ENCODE data around the gene ARHGAP42. TPM values are rescaled to one million over a fixed set of nuclear protein-coding genes. Genes with fewer than 3 reads are reported as not detected.

The ARHGAP42 gene
- total and polyA plus RNA-seq, 11 donors = 3.8 to 12.4 (median 8.6) TPM

- intact Hi-C loops (cut with DNase I) = no loop called here
- WGBS, 4 donors = 81 to 90% (median 82%) methylated on average over 3 of the region's 3 CpGs
- no peak overlapping the region for H3K27ac ChIP-seq
- ATAC-seq (no peak), DNase-seq (no peak)
- peaks cover 0 to 25% (median 3%) of the 10 kb centered on the region in 12 donors for H3K4me1 ChIP-seq
- no peaks in the 10 kb centered on the region for H3K36me3 ChIP-seq
- H3K4me3 ChIP-seq = no peak overlapping the region
- no peak for TF ChIP-seq POLR2A (IDR thresholded peaks at IDR 0.05)
- no peak for TF ChIP-seq CTCF (IDR thresholded peaks at IDR 0.05)
- no peaks in the 10 kb centered on the region for H3K9me3 ChIP-seq
- no peaks in the 10 kb centered on the region for H3K27me3 ChIP-seq
These were observed 186.1 kb downstream of the ARHGAP42 start for GRCh38 chr11:100872951-100873740.

GRCh38 chr11:100874203-100874602 is 187.1 kb downstream of the ARHGAP42 start:
- intact Hi-C loops (cut with DNase I) = no loop called here
- H3K4me1 ChIP-seq = peaks cover 0 to 34% (median 3%) of the 10 kb centered on the region in 12 donors
- no peak overlapping the region for H3K27ac ChIP-seq
- no peaks in the 10 kb centered on the region for H3K36me3 ChIP-seq
- no peak overlapping the region for H3K4me3 ChIP-seq
- WGBS, 4 donors = 86 to 98% (median 94%) methylated on average over 4 of the region's 4 CpGs
- ATAC-seq (no peak), DNase-seq (no peak)
- no peaks in the 10 kb centered on the region for H3K9me3 ChIP-seq
- no peaks in the 10 kb centered on the region for H3K27me3 ChIP-seq
- no peak for TF ChIP-seq CTCF (IDR thresholded peaks at IDR 0.05)
- TF ChIP-seq POLR2A (IDR thresholded peaks at IDR 0.05) = no peak

- Histone ChIP-seq H3K4me3 (no peak overlapping the region), H3K36me3 (no peaks in the 10 kb centered on the region), H3K4me1 (peaks cover 0 to 34% (median 3%) of the 10 kb centered on the region in 12 donors), H3K9me3 (peaks cover 0 to 7% (median 0%) of the 10 kb centered on the region in 12 donors), H3K27me3 (no peaks in the 10 kb centered on the region), H3K27ac (peak overlapping the region in 3 of 12 donors; percentile 62 to 82 (median 76))
- TF ChIP-seq CTCF (IDR thresholded peaks at IDR 0.05) = no peak
- no peak for TF ChIP-seq POLR2A (IDR thresholded peaks at IDR 0.05)
- WGBS, 4 donors = 91 to 100% (median 97%) methylated on average over 4 to 8 of the region's 8 CpGs
- DNase-seq = no peak
- ATAC-seq = peak in 1 of 4 donors; percentile 45
- intact Hi-C loops (cut with DNase I) = no loop called here
These were observed 188.4 kb downstream of the ARHGAP42 start for GRCh38 chr11:100875521-100875869.

- peak in 2 of 5 donors; percentile 27 to 30 for DNase-seq
- peaks cover 0 to 34% (median 3%) of the 10 kb centered on the region in 12 donors for H3K4me1 ChIP-seq
- no peaks in the 10 kb centered on the region for H3K36me3 ChIP-seq
- WGBS, 4 donors = 50 to 59% (median 55%) methylated on average over 3 of the region's 3 CpGs
- intact Hi-C loops (cut with DNase I) = no loop called here
- peaks cover 0 to 14% (median 0%) of the 10 kb centered on the region in 12 donors for H3K9me3 ChIP-seq
- peak in 3 of 4 donors; percentile 73 to 91 (median 84) for ATAC-seq
- peak overlapping the region in 10 of 12 donors; percentile 21 to 82 (median 64) for H3K27ac ChIP-seq
- TF ChIP-seq CTCF (IDR thresholded peaks at IDR 0.05) (no peak), POLR2A (IDR thresholded peaks at IDR 0.05) (no peak)
- no peak overlapping the region for H3K4me3 ChIP-seq
- H3K27me3 ChIP-seq = no peaks in the 10 kb centered on the region
These were observed 189.9 kb downstream of the ARHGAP42 start for GRCh38 chr11:100876815-100877520.
